ENCODE results near the gene MLANA. TPM values are rescaled to one million over a fixed set of nuclear protein-coding genes. Genes with fewer than 3 reads are reported as not detected.

Gene MLANA
- total and polyA plus RNA-seq, 11 donors: not detected

DNA sequence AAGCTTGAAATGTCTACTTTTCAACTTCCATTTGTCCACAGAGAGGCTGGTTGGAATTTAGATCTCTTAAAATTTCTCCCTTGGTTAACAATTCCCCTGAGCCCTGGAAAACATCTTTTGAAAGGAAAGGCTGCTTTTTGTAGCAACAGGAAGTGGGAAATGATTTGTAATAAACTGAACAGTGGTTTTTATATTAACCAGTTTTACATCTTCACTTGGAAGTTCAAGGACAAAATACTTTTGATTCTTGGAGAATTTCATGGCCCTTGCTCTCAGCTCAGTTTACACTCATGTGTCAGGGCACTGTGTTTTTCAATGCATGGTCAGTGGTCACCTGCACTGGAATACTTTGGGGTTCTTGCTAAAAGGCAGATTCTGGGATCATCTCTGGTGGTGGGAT is 9.9 kb downstream of the MLANA start:
- H3K4me1 ChIP-seq: peaks cover 0 to 5% (median 0%) of the 10 kb centered on the region in 12 donors
- no peak for DNase-seq
- no peak overlapping the region for H3K4me3 ChIP-seq
- H3K9me3 ChIP-seq: no peaks in the 10 kb centered on the region
- peaks cover 0 to 60% (median 10%) of the 10 kb centered on the region in 9 donors for H3K36me3 ChIP-seq
- no peaks in the 10 kb centered on the region for H3K27me3 ChIP-seq
- no peak for TF ChIP-seq POLR2A (IDR thresholded peaks at IDR 0.05)
- intact Hi-C loops (cut with DNase I): no loop called here
- no peak overlapping the region for H3K27ac ChIP-seq
- no peak for ATAC-seq

- H3K9me3 ChIP-seq: no peaks in the 10 kb centered on the region
- TF ChIP-seq POLR2A (IDR thresholded peaks at IDR 0.05): no peak
- TF ChIP-seq, protein P1, sequence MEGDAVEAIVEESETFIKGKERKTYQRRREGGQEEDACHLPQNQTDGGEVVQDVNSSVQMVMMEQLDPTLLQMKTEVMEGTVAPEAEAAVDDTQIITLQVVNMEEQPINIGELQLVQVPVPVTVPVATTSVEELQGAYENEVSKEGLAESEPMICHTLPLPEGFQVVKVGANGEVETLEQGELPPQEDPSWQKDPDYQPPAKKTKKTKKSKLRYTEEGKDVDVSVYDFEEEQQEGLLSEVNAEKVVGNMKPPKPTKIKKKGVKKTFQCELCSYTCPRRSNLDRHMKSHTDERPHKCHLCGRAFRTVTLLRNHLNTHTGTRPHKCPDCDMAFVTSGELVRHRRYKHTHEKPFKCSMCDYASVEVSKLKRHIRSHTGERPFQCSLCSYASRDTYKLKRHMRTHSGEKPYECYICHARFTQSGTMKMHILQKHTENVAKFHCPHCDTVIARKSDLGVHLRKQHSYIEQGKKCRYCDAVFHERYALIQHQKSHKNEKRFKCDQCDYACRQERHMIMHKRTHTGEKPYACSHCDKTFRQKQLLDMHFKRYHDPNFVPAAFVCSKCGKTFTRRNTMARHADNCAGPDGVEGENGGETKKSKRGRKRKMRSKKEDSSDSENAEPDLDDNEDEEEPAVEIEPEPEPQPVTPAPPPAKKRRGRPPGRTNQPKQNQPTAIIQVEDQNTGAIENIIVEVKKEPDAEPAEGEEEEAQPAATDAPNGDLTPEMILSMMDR (IDR thresholded peaks at IDR 0.05): no peak
- H3K36me3 ChIP-seq: peaks cover 0 to 70% (median 11%) of the 10 kb centered on the region in 9 donors
- no peak overlapping the region for H3K4me3 ChIP-seq
- intact Hi-C loops (cut with DNase I): no loop called here
- no peak overlapping the region for H3K27ac ChIP-seq
- ATAC-seq (no peak), DNase-seq (no peak)
- H3K27me3 ChIP-seq: no peaks in the 10 kb centered on the region
- H3K4me1 ChIP-seq: no peaks in the 10 kb centered on the region
Measured at GRCh38 chr9:5902377-5902776, 11.7 kb downstream of the MLANA start.

GRCh38 chr9:5908918-5909317 is 18.2 kb downstream of the MLANA start:
- Histone ChIP-seq H3K9me3 (no peaks in the 10 kb centered on the region), H3K27me3 (no peaks in the 10 kb centered on the region), H3K4me1 (no peaks in the 10 kb centered on the region), H3K27ac (no peak overlapping the region), H3K4me3 (no peak overlapping the region), H3K36me3 (peaks cover 0 to 57% (median 20%) of the 10 kb centered on the region in 9 donors)
- ATAC-seq: no peak
- intact Hi-C loops (cut with DNase I): no loop called here
- DNase-seq: no peak
- 97 to 100% (median 98%) methylated on average over 3 of the region's 3 CpGs for WGBS, 4 donors
- TF ChIP-seq, protein P1 (IDR thresholded peaks at IDR 0.05): no peak
- no peak for TF ChIP-seq POLR2A (IDR thresholded peaks at IDR 0.05)

GRCh38 chr9:5909976-5910375 is 19.3 kb downstream of the MLANA start:
- peaks cover 0 to 48% (median 20%) of the 10 kb centered on the region in 9 donors for H3K36me3 ChIP-seq
- H3K9me3 ChIP-seq: no peaks in the 10 kb centered on the region
- H3K4me1 ChIP-seq: no peaks in the 10 kb centered on the region
- WGBS, 4 donors: 92 to 96% (median 95%) methylated on average over 3 of the region's 3 CpGs
- intact Hi-C loops (cut with DNase I): no loop called here
- H3K4me3 ChIP-seq: no peak overlapping the region
- H3K27me3 ChIP-seq: no peaks in the 10 kb centered on the region
- no peak for TF ChIP-seq POLR2A (IDR thresholded peaks at IDR 0.05)
- TF ChIP-seq, protein P1 (IDR thresholded peaks at IDR 0.05): no peak
- no peak overlapping the region for H3K27ac ChIP-seq
- no peak for DNase-seq
- no peak for ATAC-seq

DNA sequence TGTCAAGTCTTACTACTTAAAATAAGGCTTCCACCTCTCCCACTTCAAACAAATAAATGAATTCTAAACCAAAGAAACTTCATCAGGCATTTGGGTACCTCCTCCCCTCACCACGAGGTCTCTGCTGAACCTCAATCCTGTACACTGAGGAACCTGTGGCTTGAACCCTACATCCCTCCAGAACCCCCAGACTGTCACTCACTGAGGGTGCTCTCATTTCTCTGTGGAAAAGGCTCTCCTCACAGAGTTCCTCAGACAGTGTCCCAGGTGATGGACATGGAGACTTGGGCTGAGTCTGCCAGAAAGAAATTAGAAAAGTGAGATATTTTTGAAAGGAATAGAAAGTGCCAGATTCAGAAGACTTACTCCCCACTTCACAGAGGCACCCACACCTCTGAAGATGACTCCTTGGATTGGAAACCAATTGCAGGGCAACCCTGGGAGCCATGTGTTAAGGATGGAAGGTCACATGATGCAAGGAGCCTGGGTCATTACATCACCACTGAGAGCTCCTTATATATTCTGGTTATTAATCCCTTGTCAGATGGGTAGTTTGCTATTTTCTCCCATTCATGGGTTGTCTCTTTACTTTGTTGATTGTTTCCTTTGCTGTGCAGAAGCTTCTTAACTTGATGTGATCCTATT is 19.8 kb downstream of the MLANA start:
- Histone ChIP-seq H3K4me3 (no peak overlapping the region), H3K36me3 (peaks cover 0 to 42% (median 20%) of the 10 kb centered on the region in 9 donors), H3K9me3 (no peaks in the 10 kb centered on the region), H3K27ac (no peak overlapping the region), H3K27me3 (no peaks in the 10 kb centered on the region), H3K4me1 (no peaks in the 10 kb centered on the region)
- WGBS, 4 donors: 89 to 95% (median 93%) methylated on average over 1 of the region's 1 CpG
- DNase-seq (no peak), ATAC-seq (no peak)
- TF ChIP-seq, protein P1 (IDR thresholded peaks at IDR 0.05): no peak
- TF ChIP-seq POLR2A (IDR thresholded peaks at IDR 0.05): no peak
- intact Hi-C loops (cut with DNase I): no loop called here

Data from heart left ventricle (tissue), 16 donors.